ENCODE results near the gene FEV. TPM values are rescaled to one million over a fixed set of nuclear protein-coding genes. Genes with fewer than 3 reads are reported as not detected.

The FEV gene
- total and polyA plus RNA-seq, 8 donors = 0.35 to 32.6 (median 1.4) TPM

DNA sequence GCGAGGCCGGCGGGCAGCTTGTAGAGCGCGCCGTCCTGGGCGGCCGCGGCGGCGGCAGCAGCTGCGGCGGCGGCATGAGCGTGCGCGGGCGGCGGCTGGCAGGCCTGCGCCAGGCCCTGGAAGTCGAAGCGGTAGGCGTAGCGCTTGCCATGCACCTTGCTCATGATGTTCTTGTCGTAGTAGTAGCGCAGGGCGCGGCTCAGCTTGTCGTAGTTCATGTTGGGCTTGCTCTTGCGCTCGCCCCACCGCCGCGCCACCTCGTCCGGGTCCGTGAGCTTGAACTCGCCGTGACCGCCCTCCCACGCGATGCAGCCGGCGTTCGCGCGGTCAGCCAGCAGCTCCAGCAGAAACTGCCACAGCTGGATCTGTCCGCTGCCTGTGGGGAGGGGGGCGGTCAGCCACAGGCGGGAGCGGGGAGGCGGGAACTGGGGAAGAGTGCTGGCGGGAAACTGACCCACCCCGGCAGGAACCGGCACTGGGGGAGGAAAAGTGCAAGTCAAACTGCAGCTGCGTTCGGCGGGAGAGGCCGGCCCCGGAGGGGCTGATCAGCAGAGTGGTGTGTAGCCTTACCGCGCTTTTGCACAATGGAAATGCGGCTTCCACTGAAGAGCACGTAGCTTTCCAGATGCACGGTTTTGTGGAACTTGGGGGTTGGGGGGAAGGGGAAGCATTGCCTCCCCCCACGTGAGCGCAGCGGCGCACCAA, 3.0 kb downstream of the FEV start:
- Histone ChIP-seq H3K4me3 (peak overlapping the region in 2 of 4 donors; percentile 9 to 36), H3K36me3 (no peaks in the 10 kb centered on the region), H3K27ac (no peak overlapping the region), H3K27me3 (peaks cover 0 to 36% (median 15%) of the 10 kb centered on the region in 4 donors), H3K4me1 (peaks cover 5 to 16% (median 16%) of the 10 kb centered on the region in 3 donors), H3K9me3 (no peaks in the 10 kb centered on the region)
- ATAC-seq = peak; percentile 20 to 57 (median 48)
- TF ChIP-seq, protein P1, sequence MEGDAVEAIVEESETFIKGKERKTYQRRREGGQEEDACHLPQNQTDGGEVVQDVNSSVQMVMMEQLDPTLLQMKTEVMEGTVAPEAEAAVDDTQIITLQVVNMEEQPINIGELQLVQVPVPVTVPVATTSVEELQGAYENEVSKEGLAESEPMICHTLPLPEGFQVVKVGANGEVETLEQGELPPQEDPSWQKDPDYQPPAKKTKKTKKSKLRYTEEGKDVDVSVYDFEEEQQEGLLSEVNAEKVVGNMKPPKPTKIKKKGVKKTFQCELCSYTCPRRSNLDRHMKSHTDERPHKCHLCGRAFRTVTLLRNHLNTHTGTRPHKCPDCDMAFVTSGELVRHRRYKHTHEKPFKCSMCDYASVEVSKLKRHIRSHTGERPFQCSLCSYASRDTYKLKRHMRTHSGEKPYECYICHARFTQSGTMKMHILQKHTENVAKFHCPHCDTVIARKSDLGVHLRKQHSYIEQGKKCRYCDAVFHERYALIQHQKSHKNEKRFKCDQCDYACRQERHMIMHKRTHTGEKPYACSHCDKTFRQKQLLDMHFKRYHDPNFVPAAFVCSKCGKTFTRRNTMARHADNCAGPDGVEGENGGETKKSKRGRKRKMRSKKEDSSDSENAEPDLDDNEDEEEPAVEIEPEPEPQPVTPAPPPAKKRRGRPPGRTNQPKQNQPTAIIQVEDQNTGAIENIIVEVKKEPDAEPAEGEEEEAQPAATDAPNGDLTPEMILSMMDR (IDR thresholded peaks at IDR 0.05) = no peak
- WGBS, 2 donors = 2 to 4% methylated on average over 68 to 69 of the region's 69 CpGs
- intact Hi-C loops (cut with DNase I) = no loop called here
- FAIRE-seq = no peak
- DNase-seq = peak in 4 of 6 donors; percentile 50 to 80 (median 62)

DNA sequence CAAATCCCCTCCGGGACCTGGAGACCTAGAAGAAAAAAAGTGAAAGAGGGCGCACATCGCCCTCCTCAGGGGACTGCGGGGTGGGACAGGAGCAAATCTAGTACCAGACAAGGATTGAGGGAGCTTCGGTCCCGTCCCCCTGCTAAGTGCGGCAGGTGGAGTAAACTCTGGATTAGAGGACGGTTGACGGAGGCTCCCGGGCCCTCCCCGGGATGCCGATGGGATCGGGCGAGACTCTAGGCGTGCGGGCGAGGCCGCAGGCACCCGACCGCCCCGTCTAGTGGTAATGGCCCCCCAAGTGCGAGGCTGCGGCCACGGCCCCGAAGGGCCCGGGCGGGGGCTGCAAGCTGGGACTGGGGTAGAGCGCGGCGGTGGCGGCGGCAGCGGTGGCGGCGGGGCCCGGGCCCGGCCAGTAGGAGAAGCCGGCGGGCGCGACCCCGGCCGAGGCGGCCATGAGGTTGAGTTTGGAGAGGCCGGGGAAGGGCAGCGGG, 3.5 kb downstream of the FEV start:
- H3K9me3 ChIP-seq = no peaks in the 10 kb centered on the region
- intact Hi-C loops (cut with DNase I) = no loop called here
- ATAC-seq (no peak), DNase-seq (no peak), FAIRE-seq (no peak)
- TF ChIP-seq, protein P1 (IDR thresholded peaks at IDR 0.05) = no peak
- H3K4me3 ChIP-seq = peak overlapping the region in 2 of 4 donors; percentile 9 to 36
- no peaks in the 10 kb centered on the region for H3K36me3 ChIP-seq
- WGBS, 2 donors = 3 to 8% methylated on average over 20 to 46 of the region's 46 CpGs
- H3K27ac ChIP-seq = no peak overlapping the region
- H3K27me3 ChIP-seq = peaks cover 0 to 36% (median 15%) of the 10 kb centered on the region in 4 donors
- H3K4me1 ChIP-seq = peaks cover 5 to 16% (median 16%) of the 10 kb centered on the region in 3 donors

DNA sequence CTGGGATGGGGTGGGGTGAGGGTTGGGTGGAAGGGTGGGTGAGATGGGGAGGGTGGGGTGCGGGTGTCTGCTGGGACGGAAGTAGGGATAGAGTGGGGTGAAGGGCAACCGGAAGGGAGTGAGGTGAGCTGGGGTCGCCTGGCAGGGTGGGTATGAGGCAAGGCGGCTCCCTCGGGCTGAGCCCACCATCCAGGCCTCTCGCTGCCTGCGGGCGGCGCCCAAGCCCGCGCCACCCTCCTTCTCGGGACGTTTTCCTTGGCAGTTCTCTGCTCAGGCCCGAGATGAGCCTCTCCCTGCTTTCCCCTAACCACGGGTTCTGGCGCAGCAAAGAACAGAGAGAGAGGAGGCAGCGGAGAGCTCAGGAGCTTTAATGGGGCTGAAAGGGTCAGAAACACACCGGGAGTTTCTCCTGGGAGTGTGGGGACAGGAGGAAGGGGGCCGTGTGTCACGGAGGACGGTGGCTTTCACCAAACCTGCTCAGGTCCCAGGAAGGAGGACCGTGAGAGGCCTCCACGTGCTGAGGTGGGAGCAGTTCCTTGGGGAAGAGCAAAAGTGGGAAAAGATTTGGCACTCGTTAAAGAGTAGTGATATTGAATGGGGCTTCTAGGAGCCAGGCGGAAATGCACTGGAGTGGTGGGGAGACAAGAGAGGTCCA, 4.1 kb downstream of the FEV start:
- Histone ChIP-seq H3K27ac (no peak overlapping the region), H3K9me3 (no peaks in the 10 kb centered on the region), H3K4me1 (peaks cover 5 to 16% (median 16%) of the 10 kb centered on the region in 3 donors), H3K27me3 (peaks cover 0 to 36% (median 15%) of the 10 kb centered on the region in 4 donors), H3K36me3 (no peaks in the 10 kb centered on the region), H3K4me3 (peak overlapping the region in 1 of 4 donors; percentile 36)
- ATAC-seq (no peak), FAIRE-seq (no peak), DNase-seq (peak in 1 of 6 donors; percentile 72)
- intact Hi-C loops (cut with DNase I) = no loop called here
- TF ChIP-seq, protein P1 (IDR thresholded peaks at IDR 0.05) = no peak
- WGBS, 2 donors = 12 to 21% methylated on average over 21 to 26 of the region's 26 CpGs

- DNase-seq (peak; percentile 76 to 97 (median 88)), FAIRE-seq (no peak), ATAC-seq (peak; percentile 89 to 94 (median 94))
- H3K4me1 ChIP-seq = peaks cover 5 to 16% (median 14%) of the 10 kb centered on the region in 3 donors
- TF ChIP-seq, protein P1 (IDR thresholded peaks at IDR 0.05) = peak; percentile 85 to 93 (median 92)
- no peak overlapping the region for H3K27ac ChIP-seq
- peaks cover 0 to 35% (median 13%) of the 10 kb centered on the region in 4 donors for H3K27me3 ChIP-seq
- intact Hi-C loops (cut with DNase I) = no loop called here
- 4% methylated on average over 35 to 39 of the region's 39 CpGs for WGBS, 2 donors
- H3K4me3 ChIP-seq = peak overlapping the region in 1 of 4 donors; percentile 26
- H3K36me3 ChIP-seq = no peaks in the 10 kb centered on the region
- no peaks in the 10 kb centered on the region for H3K9me3 ChIP-seq
These were observed 4.9 kb downstream of the FEV start for GRCh38 chr2:218979846-218980734.
